ENCODE data around the gene CDK5RAP1.

CDK5RAP1 gene

GRCh38 chr20:33325350-33325749 is 76.0 kb downstream of the CDK5RAP1 start:
- DNase-seq (ENCODE audit: low read depth), result no peak
- no peak for TF ChIP-seq CTCF (conservative IDR thresholded peaks at IDR 0.05; ENCODE audit: control insufficient read depth, insufficient read depth, low read depth, low read length)
- no peak overlapping the region for H3K4me3 ChIP-seq (ENCODE audit: control insufficient read depth, low read depth, low read length)

GRCh38 chr20:33323236-33323635 is 78.1 kb downstream of the CDK5RAP1 start:
- no peak for DNase-seq (ENCODE audit: low read depth)
- no peak for TF ChIP-seq CTCF (conservative IDR thresholded peaks at IDR 0.05; ENCODE audit: control insufficient read depth, insufficient read depth, low read depth, low read length)
- no peak overlapping the region for H3K4me3 ChIP-seq (ENCODE audit: control insufficient read depth, low read depth, low read length)

GRCh38 chr20:33322456-33322855 is 78.9 kb downstream of the CDK5RAP1 start:
- no peak for DNase-seq (ENCODE audit: low read depth)
- no peak for TF ChIP-seq CTCF (conservative IDR thresholded peaks at IDR 0.05; ENCODE audit: control insufficient read depth, insufficient read depth, low read depth, low read length)
- no peak overlapping the region for H3K4me3 ChIP-seq (ENCODE audit: control insufficient read depth, low read depth, low read length)

- no peak for TF ChIP-seq CTCF (conservative IDR thresholded peaks at IDR 0.05; ENCODE audit: control insufficient read depth, insufficient read depth, low read depth, low read length)
- no peak overlapping the region for H3K4me3 ChIP-seq (ENCODE audit: control insufficient read depth, low read depth, low read length)
- no peak for DNase-seq (ENCODE audit: low read depth)
These were observed 81.3 kb downstream of the CDK5RAP1 start for GRCh38 chr20:33320006-33320405.

- DNase-seq (ENCODE audit: low read depth), result no peak
- no peak overlapping the region for H3K4me3 ChIP-seq (ENCODE audit: control insufficient read depth, low read depth, low read length)
- TF ChIP-seq CTCF (conservative IDR thresholded peaks at IDR 0.05; ENCODE audit: control insufficient read depth, insufficient read depth, low read depth, low read length), result no peak
These were observed 83.3 kb downstream of the CDK5RAP1 start for GRCh38 chr20:33318096-33318429.

GRCh38 chr20:33317424-33318095 is 83.8 kb downstream of the CDK5RAP1 start:
- no peak for DNase-seq (ENCODE audit: low read depth)
- no peak overlapping the region for H3K4me3 ChIP-seq (ENCODE audit: control insufficient read depth, low read depth, low read length)
- TF ChIP-seq CTCF (conservative IDR thresholded peaks at IDR 0.05; ENCODE audit: control insufficient read depth, insufficient read depth, low read depth, low read length), result no peak

- no peak overlapping the region for H3K4me3 ChIP-seq (ENCODE audit: control insufficient read depth, low read depth, low read length)
- no peak for TF ChIP-seq CTCF (conservative IDR thresholded peaks at IDR 0.05; ENCODE audit: control insufficient read depth, insufficient read depth, low read depth, low read length)
- no peak for DNase-seq (ENCODE audit: low read depth)
These were observed 84.4 kb downstream of the CDK5RAP1 start for GRCh38 chr20:33316958-33317357.
